Right cardiac atrium (tissue), 5 donors: ENCODE data around the gene ACOXL. TPM values are rescaled to one million over a fixed set of nuclear protein-coding genes. Genes with fewer than 3 reads are reported as not detected.

Experiments
- ATAC-seq, 2 donors: fragments of 200-7000 bp; cut with Tn5 transposase; one replicate each; pipeline versions ENCODE4 v1.8.0 to v1.9.1; 2020; ENCODE audit warnings: moderate library complexity in 2 of 2, mild to moderate bottlenecking in 1 of 2
- DNase-seq, 3 donors: peaks; one replicate each; pipeline ENCODE4 v3.0.0-alpha.2; 2020
- H3K27ac ChIP-seq: one replicate; pipeline ENCODE4 v1.5.1; 2013; ENCODE audit warnings: mild to moderate bottlenecking, low read length, control low read depth, moderate library complexity
- H3K27me3 ChIP-seq: one replicate; pipeline ENCODE4 v1.6.1; 2013; ENCODE audit not compliant: control insufficient read depth, insufficient read depth
- H3K4me1 ChIP-seq: one replicate; pipeline ENCODE4 v1.6.1; 2013; ENCODE audit warnings: low read length; ENCODE audit not compliant: control insufficient read depth, insufficient read depth
- H3K4me3 ChIP-seq: one replicate; pipeline ENCODE4 v1.5.1; 2013; ENCODE audit warnings: low read length, control low read depth
- H3K9me3 ChIP-seq: one replicate; pipeline ENCODE4 v1.6.1; 2013; ENCODE audit warnings: low read length; ENCODE audit not compliant: control insufficient read depth
- WGBS: extraction: QIAGEN DNeasy Blood & Tissue Kit; methylation state at CpG from one replicate; pipeline ENCODE4 v1.1.7; 2013; 5-methylcytosine and 5-hydroxymethylcytosine counted together
- intact Hi-C, 4 donors: fragments of 100-400 bp; cut with DNase I; formaldehyde crosslinking; loops; one replicate each; pipeline versions ENCODE4 v1.11.0 to v1.14.0; 2022 to 2023
- polyA plus RNA-seq: library from polyadenylated mRNA; stranded (reverse); fragments of 200-250 nt; gene quantifications from one replicate; pipeline ENCODE4 v1.2.3, GENCODE V29; 2013
- total RNA-seq, 4 donors: library from RNA; stranded (reverse); fragmentation: NEBNext Ultra II Directional; extraction: Animal tissue kit (Norgen Biotek cat#: 25700); gene quantifications; one replicate each; pipeline ENCODE4 v1.2.1, GENCODE V29; 2021
- donor health status: healthy with polysubstance abuse.
- donor health status: DM: no; HTN: yes; CAD: no.
- donor health status: DM: no; HTN: no; CAD: no.
- donor health status: DM: no; HTN: yes; CAD: no; lungs with severe emphysema.
- donor health status: DM: yes; HTN: yes; CAD: no.

ACOXL gene
- total and polyA plus RNA-seq, 5 donors = 0.02 TPM; not detected in 4

DNA sequence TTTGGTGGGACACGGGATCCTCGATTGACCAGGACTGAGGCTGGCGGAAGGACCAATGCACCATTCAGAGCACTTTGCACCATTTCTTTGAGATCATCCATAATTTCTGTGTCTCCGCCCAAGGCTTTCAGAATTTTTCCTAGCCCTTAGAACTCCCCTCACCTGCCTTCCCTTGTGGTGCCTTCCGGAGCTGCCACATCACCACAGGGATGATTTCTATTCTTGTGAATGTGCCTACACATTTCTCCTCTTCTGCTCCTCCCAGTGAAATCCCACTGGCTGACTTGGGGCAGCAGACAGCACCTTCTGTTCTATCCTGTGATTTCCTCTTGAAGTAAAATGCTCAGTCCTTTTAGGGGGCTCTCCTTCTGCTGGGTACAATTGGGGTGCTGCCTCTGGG lies 11.2 kb downstream of the ACOXL start:
- Histone ChIP-seq H3K27ac (no peak overlapping the region), H3K4me1 (no peaks in the 10 kb centered on the region), H3K4me3 (no peak overlapping the region), H3K9me3 (no peaks in the 10 kb centered on the region), H3K27me3 (no peaks in the 10 kb centered on the region)
- DNase-seq (no peak), ATAC-seq (no peak)
- intact Hi-C loops = no loop called here
- WGBS = 92% methylated on average over 5 of the region's 5 CpGs

DNA sequence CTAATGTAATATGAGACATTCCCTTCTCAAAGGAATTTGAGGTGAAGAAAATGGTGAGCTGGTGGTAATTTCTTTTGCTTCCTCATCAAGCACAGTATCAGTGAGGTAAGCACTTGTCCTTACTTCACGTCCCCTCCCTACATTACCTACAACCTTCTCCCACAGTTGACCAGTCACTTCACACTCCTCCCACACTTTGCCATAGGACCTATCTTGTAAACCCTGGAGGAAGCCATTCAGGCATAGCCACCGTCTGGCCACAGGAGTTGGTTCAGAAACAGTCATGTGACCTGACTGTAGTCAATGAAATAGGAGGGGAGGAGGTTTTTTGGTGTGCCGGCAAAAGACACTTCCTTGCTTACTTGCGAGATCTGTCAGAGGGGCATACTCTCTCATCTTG lies 12.1 kb downstream of the ACOXL start:
- H3K4me1 ChIP-seq = no peaks in the 10 kb centered on the region
- no peak overlapping the region for H3K27ac ChIP-seq
- WGBS = 76% methylated on average over 4 of the region's 4 CpGs
- H3K27me3 ChIP-seq = no peaks in the 10 kb centered on the region
- DNase-seq (no peak), ATAC-seq (no peak)
- intact Hi-C loops = no loop called here
- no peaks in the 10 kb centered on the region for H3K9me3 ChIP-seq
- no peak overlapping the region for H3K4me3 ChIP-seq

- H3K27ac ChIP-seq = no peak overlapping the region
- no peak overlapping the region for H3K4me3 ChIP-seq
- no peaks in the 10 kb centered on the region for H3K9me3 ChIP-seq
- intact Hi-C loops = no loop called here
- no peak for DNase-seq
- no peaks in the 10 kb centered on the region for H3K27me3 ChIP-seq
- H3K4me1 ChIP-seq = no peaks in the 10 kb centered on the region
- WGBS = 87% methylated on average over 2 of the region's 2 CpGs
- ATAC-seq = no peak
These were observed 12.7 kb downstream of the ACOXL start for GRCh38 chr2:110745048-110745447.

DNA sequence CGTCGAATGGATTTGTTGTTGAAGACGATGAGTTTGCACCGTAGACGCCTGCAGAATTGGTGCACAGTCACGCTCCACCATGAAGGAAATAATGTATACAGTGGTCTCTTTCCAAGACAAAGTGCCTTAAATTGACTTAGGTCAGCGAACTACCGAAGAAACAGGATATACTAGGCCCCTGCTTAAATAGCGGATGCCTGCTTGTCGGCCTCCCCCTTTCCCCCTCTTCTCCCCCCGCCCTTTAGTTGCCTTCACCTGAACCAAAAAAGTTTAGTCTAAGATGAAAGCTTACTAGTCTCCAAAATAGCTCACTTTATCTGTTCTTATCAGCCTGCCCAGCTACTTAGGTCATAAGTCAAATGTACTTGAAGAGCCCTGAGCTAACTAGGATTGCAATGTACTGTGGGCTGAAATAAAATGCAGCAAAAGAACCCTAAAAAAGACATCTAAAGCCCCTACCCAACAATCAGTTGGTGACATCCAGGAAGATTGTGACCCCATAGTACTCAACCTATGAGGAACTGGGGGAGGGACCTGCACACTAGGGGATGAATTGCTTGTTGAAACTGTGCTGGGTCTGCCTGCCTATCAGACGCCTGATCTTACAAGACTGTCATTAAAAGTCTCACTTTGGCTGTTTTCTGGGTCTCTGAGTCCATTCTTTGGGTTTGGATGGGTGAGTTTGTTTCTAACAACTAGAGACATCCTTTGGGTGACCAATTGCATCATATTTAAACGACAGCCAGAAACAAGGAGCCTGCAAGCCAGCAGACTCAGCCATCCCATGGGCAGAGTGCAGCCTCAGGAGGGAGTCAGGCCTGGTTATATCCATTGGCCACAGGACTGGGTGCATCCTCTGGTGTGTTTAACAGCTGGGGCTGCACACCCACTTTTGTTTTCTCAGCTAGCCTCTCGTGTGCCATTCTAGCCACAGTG lies 14.5 kb downstream of the ACOXL start:
- Histone ChIP-seq H3K27me3 (no peaks in the 10 kb centered on the region), H3K4me3 (no peak overlapping the region), H3K27ac (no peak overlapping the region), H3K4me1 (no peaks in the 10 kb centered on the region), H3K9me3 (no peaks in the 10 kb centered on the region)
- ATAC-seq = no peak
- intact Hi-C loops = no loop called here
- 81% methylated on average over 14 of the region's 14 CpGs for WGBS
- DNase-seq = no peak

- ATAC-seq (no peak), DNase-seq (no peak)
- no peaks in the 10 kb centered on the region for H3K4me1 ChIP-seq
- H3K9me3 ChIP-seq = no peaks in the 10 kb centered on the region
- H3K27ac ChIP-seq = no peak overlapping the region
- WGBS = 60% methylated on average over 8 of the region's 8 CpGs
- H3K27me3 ChIP-seq = no peaks in the 10 kb centered on the region
- intact Hi-C loops = no loop called here
- no peak overlapping the region for H3K4me3 ChIP-seq
These were observed 15.4 kb downstream of the ACOXL start for GRCh38 chr2:110747522-110748488.

GRCh38 chr2:110748489-110748867 lies 16.1 kb downstream of the ACOXL start:
- ATAC-seq (no peak), DNase-seq (no peak)
- Histone ChIP-seq H3K4me1 (no peaks in the 10 kb centered on the region), H3K27me3 (no peaks in the 10 kb centered on the region), H3K9me3 (no peaks in the 10 kb centered on the region), H3K27ac (no peak overlapping the region), H3K4me3 (no peak overlapping the region)
- WGBS = 58% methylated on average over 6 of the region's 6 CpGs
- intact Hi-C loops = no loop called here

- H3K4me1 ChIP-seq = no peaks in the 10 kb centered on the region
- no peak for ATAC-seq
- WGBS = 91% methylated on average over 3 of the region's 3 CpGs
- no peaks in the 10 kb centered on the region for H3K27me3 ChIP-seq
- no peak overlapping the region for H3K27ac ChIP-seq
- H3K9me3 ChIP-seq = no peaks in the 10 kb centered on the region
- H3K4me3 ChIP-seq = no peak overlapping the region
- intact Hi-C loops = no loop called here
- no peak for DNase-seq
These were observed 19.3 kb downstream of the ACOXL start for GRCh38 chr2:110751642-110752041.

GRCh38 chr2:110752871-110753270 lies 20.5 kb downstream of the ACOXL start:
- H3K9me3 ChIP-seq = no peaks in the 10 kb centered on the region
- no peaks in the 10 kb centered on the region for H3K4me1 ChIP-seq
- intact Hi-C loops = no loop called here
- no peak overlapping the region for H3K4me3 ChIP-seq
- no peak for DNase-seq
- no peak for ATAC-seq
- WGBS = 92% methylated on average over 2 of the region's 2 CpGs
- no peaks in the 10 kb centered on the region for H3K27me3 ChIP-seq
- no peak overlapping the region for H3K27ac ChIP-seq

GRCh38 chr2:110755491-110756078 lies 23.2 kb downstream of the ACOXL start:
- intact Hi-C loops = no loop called here
- Histone ChIP-seq H3K27me3 (no peaks in the 10 kb centered on the region), H3K9me3 (no peaks in the 10 kb centered on the region), H3K4me1 (no peaks in the 10 kb centered on the region), H3K27ac (no peak overlapping the region), H3K4me3 (no peak overlapping the region)
- DNase-seq (no peak), ATAC-seq (no peak)
- 23% methylated on average over 4 of the region's 4 CpGs for WGBS

DNA sequence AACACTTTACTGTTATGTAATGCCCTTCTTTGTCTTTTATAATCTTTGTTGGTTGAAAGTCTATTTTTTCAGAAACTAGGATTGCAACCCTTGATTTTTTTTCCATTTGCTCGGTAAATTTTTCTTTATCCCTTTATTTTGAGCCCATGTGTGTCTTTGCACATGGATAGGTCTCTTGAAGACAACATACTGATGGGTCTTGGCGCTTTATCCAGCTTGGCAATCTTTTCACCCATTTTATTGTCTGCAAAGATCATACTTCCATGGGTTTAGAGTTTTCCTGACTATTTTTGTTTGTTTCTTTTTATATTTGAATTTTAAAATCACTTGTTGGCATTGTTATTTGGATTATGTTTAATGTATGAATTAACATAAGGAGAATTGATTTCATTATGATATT lies 27.0 kb downstream of the ACOXL start:
- no peak for ATAC-seq
- intact Hi-C loops = no loop called here
- Histone ChIP-seq H3K27ac (no peak overlapping the region), H3K4me1 (no peaks in the 10 kb centered on the region), H3K9me3 (no peaks in the 10 kb centered on the region), H3K27me3 (no peaks in the 10 kb centered on the region), H3K4me3 (no peak overlapping the region)
- no peak for DNase-seq
- 86% methylated on average over 2 of the region's 2 CpGs for WGBS

GRCh38 chr2:110764931-110765330 lies 32.6 kb downstream of the ACOXL start:
- intact Hi-C loops = no loop called here
- Histone ChIP-seq H3K27ac (no peak overlapping the region), H3K27me3 (no peaks in the 10 kb centered on the region), H3K4me3 (no peak overlapping the region), H3K9me3 (no peaks in the 10 kb centered on the region), H3K4me1 (no peaks in the 10 kb centered on the region)
- WGBS = 89% methylated on average over 1 of the region's 1 CpG
- DNase-seq = no peak
- ATAC-seq = no peak
